DND-41 (cell line): Measurements from ENCODE around the gene NDUFAF5.

Experiments
- EZH2 ChIP-seq: IDR thresholded peaks from 3 replicates; pipeline ENCODE4 v1.6.1; 2012; ENCODE audit warnings: borderline replicate concordance, low read depth, mild to moderate bottlenecking, moderate library complexity, low read length, inconsistent platforms; ENCODE audit not compliant: severe bottlenecking
- TF ChIP-seq, protein P1 (sequence below): IDR thresholded peaks from 2 replicates; pipeline ENCODE4 v1.5.1; 2012; ENCODE audit warnings: borderline replicate concordance, low read length, moderate library complexity, mild to moderate bottlenecking; ENCODE audit not compliant: poor library complexity, severe bottlenecking; ENCODE audit errors: extremely low read depth

DNA sequence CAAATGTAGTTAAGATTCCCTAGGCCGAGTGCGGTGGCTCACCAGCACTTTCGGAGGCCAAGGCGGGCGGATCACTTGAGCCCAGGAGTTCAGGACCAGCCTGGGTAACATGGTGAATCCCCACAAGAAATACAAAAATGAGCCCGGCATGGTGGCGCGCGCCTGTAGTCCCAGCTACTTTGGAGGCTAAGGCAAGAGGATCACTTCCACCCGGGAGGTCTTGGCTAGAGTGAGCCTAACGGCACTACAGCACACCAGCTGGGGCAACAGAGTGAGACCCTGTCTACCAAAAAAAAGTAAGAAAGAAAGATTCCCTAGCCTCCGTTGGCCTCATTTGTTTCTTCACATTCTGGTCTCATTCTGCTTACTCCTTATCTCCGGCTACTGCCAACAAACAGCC is 1.3 kb upstream of the NDUFAF5 start:
- TF ChIP-seq, protein P1, sequence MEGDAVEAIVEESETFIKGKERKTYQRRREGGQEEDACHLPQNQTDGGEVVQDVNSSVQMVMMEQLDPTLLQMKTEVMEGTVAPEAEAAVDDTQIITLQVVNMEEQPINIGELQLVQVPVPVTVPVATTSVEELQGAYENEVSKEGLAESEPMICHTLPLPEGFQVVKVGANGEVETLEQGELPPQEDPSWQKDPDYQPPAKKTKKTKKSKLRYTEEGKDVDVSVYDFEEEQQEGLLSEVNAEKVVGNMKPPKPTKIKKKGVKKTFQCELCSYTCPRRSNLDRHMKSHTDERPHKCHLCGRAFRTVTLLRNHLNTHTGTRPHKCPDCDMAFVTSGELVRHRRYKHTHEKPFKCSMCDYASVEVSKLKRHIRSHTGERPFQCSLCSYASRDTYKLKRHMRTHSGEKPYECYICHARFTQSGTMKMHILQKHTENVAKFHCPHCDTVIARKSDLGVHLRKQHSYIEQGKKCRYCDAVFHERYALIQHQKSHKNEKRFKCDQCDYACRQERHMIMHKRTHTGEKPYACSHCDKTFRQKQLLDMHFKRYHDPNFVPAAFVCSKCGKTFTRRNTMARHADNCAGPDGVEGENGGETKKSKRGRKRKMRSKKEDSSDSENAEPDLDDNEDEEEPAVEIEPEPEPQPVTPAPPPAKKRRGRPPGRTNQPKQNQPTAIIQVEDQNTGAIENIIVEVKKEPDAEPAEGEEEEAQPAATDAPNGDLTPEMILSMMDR, result no peak
- no peak for TF ChIP-seq EZH2
